HG02642 (cell line): ENCODE results near the gene SLC12A3.

Experiments used
- ATAC-seq: cut with Tn5 transposase; IDR thresholded peaks from one replicate; pipeline ENCODE4 v1.9.1; 2021; ENCODE audit warnings: mild to moderate bottlenecking; ENCODE audit not compliant: unreplicated experiment, poor library complexity

SLC12A3 gene, protein sequence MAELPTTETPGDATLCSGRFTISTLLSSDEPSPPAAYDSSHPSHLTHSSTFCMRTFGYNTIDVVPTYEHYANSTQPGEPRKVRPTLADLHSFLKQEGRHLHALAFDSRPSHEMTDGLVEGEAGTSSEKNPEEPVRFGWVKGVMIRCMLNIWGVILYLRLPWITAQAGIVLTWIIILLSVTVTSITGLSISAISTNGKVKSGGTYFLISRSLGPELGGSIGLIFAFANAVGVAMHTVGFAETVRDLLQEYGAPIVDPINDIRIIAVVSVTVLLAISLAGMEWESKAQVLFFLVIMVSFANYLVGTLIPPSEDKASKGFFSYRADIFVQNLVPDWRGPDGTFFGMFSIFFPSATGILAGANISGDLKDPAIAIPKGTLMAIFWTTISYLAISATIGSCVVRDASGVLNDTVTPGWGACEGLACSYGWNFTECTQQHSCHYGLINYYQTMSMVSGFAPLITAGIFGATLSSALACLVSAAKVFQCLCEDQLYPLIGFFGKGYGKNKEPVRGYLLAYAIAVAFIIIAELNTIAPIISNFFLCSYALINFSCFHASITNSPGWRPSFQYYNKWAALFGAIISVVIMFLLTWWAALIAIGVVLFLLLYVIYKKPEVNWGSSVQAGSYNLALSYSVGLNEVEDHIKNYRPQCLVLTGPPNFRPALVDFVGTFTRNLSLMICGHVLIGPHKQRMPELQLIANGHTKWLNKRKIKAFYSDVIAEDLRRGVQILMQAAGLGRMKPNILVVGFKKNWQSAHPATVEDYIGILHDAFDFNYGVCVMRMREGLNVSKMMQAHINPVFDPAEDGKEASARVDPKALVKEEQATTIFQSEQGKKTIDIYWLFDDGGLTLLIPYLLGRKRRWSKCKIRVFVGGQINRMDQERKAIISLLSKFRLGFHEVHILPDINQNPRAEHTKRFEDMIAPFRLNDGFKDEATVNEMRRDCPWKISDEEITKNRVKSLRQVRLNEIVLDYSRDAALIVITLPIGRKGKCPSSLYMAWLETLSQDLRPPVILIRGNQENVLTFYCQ

DNA sequence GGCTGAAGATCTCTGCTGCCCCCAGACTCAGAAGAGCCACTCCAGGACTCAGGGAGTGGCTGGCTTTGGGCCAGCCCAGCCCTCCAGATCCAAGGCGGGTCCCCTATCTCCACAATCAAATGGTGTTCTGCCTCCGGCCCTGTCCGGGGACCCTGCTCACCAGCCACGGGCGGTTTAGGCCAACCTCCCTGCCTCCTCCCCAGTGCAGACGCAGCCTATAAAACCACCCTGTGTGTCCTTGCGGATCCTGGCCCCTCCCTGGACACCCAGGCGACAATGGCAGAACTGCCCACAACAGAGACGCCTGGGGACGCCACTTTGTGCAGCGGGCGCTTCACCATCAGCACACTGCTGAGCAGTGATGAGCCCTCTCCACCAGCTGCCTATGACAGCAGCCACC, at the start of gene SLC12A3:
TSS of gene SLC12A3 (plus strand) at position 248 of the 400 bp plus-strand sequence. CDS start at position 277, 29 bp downstream.
- no peak for ATAC-seq

- no peak for ATAC-seq
Measured at GRCh38 chr16:56815721-56816120, 49.3 kb upstream of the SLC12A3 start.

- no peak for ATAC-seq
Measured at GRCh38 chr16:56817056-56817455, 48.0 kb upstream of the SLC12A3 start.

DNA sequence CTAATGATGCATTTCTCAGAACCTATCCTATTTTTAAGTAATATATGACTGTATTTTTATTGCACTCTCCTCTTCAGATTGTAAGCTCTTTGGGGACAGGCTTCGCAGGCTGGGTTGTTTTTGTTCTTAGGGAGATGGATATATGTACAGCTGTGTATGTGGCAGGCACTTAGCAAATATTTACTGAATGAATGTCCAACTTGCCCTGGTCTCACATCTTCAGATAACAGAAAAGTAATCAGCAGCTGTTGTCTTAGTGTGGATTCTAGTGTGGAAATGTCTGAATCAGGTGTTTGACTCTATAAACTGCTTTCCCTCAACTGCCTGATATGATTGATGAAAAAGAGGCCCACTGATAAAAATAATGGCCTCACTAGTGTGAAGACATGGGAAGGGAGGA, 47.1 kb upstream of the SLC12A3 start:
- no peak for ATAC-seq

DNA sequence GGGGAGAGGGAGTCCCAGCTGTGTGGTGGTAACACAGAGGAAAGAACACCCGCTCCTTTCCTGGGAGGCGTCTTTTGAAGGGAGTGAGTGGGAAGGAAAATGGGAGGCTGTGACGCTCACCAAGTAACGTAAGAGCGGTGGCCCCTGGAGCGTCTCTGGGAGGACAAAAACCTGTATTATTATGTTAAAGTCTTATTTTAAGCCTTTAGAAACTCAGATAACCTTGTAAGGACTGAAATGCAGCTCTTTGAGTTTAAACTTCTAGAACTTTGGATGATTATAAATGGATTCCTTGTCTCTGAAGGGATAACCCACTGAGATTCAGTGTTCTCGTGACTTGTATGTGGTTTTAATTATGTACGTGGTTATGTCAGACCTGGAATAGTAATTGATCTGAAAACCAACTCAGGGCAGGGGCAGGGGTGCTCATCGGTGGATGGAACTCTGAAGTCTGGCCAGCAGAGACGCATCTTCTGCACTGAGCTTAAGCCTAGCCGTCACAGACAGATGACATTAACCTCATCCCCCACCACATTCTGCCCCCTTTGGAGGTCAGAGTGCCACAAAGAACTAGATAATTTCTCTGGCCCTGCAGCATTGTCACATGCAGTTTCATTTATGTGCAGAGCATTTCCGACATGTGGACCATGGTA, 41.8 kb upstream of the SLC12A3 start:
- no peak for ATAC-seq

GRCh38 chr16:56824331-56824730, 40.7 kb upstream of the SLC12A3 start:
- ATAC-seq: no peak

DNA sequence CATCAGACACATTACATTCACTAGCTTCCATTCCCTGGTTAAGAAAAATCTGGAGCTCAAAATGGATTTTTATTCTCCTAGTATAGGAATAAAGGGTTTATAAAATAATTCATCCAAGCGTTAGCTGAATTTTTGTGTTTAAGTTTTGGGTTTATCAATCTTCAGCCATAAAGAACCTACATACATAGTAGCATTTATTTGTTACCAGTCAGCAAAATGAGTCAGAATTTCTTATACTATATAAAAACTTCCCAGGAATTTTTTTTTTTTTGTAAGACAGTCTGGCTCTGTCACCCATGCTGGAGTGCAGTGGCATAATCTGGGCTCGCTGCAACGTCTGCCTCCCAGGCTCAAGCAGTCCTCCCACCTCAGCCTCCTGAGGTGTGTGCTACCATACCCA, 40.2 kb upstream of the SLC12A3 start:
- ATAC-seq: no peak

- no peak for ATAC-seq
Measured at GRCh38 chr16:56825826-56826225, 39.2 kb upstream of the SLC12A3 start.

DNA sequence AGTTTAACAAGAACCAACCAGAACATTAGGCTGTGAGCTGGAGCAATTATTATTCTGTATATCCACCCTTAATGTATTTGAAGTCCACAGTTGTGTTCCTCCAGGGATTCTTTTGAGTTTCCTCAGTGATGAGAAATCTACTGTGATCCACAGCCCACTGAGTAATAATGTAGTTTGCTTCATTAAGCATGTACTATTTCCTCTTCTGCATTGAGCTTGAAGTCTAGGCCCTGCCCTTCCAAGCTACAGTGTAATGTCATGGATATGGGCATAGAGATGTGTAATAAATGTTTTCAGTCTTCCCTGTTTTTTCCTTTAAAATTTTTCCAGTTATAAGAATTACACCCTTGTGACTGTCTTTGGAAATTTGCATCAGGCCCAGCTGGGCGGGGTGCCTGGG, 36.4 kb upstream of the SLC12A3 start:
- ATAC-seq: no peak

DNA sequence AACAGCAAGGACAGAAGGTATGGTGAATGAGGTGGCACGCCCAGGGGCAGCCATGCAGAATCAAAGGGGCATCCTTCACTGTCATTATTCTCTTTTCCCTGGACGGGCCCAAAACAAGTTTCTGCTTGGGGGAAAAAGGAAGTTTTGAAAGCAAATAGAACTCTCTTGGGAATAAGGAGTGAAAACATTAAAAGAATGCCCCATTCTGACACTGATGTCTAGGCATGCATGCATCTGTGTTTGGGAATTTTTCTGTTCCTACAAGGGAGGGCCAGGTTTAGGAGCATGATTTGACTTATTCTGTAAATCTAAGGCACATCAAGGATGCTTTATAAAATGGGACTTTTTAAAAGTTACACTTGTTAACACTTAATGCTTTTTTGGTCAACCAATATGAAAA, 34.3 kb upstream of the SLC12A3 start:
- no peak for ATAC-seq

GRCh38 chr16:56832768-56833167, 32.2 kb upstream of the SLC12A3 start:
- ATAC-seq: no peak

- ATAC-seq: no peak
Measured at GRCh38 chr16:56833243-56833970, 31.6 kb upstream of the SLC12A3 start.

DNA sequence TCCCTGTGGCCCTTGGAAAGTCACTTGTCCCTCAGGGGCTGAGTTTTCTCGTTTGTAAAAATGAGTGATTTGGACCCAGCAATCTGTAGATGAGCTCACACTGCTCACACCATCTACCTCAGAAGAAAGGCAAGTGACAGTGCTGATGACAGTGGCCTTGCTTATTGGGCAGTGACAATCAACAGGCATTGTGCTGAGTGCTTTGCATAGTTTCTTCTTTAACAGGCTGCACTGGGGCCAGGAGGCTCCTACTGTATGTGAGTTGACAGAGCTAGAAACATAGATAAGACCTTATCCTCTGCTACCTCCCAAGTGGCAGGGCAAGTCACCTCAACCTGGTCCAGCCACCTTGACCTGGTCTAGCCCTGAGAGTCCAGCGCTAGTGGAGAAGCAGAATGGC, 29.7 kb upstream of the SLC12A3 start:
- ATAC-seq: no peak

- no peak for ATAC-seq
Measured at GRCh38 chr16:56836410-56837230, 28.4 kb upstream of the SLC12A3 start.

DNA sequence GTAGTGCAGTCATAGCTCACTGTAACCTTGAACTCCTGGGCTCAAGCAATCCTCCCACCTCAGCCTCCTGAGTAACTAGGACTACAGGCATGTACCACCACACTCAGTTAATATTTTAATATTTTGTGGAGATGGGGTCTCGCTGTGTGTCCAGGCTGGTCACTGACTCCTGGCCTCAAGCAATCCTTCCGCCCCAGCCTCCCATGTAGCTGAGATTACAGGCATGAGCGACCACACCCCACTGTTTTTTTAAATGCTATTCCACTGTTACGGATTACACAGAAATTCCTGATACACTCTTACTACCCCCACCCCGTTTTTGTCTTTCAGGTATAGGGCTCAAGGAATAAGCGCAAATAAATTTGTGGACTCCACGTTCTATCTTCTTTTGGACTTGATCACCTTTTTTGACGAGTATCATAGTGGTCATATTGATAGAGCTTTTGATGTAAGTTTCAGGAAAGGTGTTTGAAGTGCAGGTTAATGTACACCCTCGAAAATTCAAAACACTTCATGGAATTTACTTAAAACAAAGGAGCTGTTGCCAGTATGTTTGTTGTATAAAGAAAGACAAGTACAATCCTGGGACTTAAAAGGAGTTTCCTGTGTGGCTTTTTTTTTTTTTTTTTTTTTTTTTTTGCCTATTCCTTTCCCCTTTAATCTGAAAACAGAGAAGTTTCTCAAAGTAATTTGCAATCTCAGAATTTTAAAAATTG, 26.2 kb upstream of the SLC12A3 start:
- no peak for ATAC-seq

GRCh38 chr16:56841233-56841632, 23.8 kb upstream of the SLC12A3 start:
- ATAC-seq: no peak

- ATAC-seq: no peak
Measured at GRCh38 chr16:56841659-56842058, 23.3 kb upstream of the SLC12A3 start.

DNA sequence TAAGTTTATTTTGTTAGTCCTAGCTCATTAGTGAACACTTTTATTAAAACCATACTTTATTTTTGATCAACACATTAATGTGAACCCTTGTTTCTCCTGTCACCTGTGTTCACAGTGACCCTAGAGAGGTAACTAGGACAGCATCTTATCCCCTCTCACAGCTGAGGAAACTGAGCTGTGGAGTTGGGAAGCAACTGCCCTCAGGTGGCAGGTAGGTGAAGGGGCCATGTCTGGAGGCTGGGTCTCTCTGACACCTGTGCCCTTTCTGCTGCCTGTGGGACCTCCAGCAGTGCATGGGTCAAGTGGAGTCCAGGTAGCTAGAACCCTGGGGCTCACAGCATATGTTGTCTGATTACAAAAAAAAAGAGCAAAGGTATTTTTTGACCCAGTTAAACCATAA, 22.9 kb upstream of the SLC12A3 start:
- no peak for ATAC-seq

- ATAC-seq: no peak
Measured at GRCh38 chr16:56844056-56844455, 21.0 kb upstream of the SLC12A3 start.
